PFSK-1 (cell line): ENCODE data around the gene DOCK8.

ENCODE experiments used
- FOXP2 ChIP-seq: optimal IDR thresholded peaks from 2 replicates; pipeline ENCODE3; 2011; ENCODE audit warnings: borderline replicate concordance, control low read depth, inconsistent platforms; ENCODE audit not compliant: insufficient read depth; ENCODE audit errors: extremely low read length, extremely low read depth
- POLR2AphosphoS5 ChIP-seq: IDR thresholded peaks from 2 replicates; pipeline ENCODE4 v1.6.1; 2012; ENCODE audit warnings: low read depth, mild to moderate bottlenecking, control low read depth, low read length, moderate library complexity
- REST ChIP-seq, 2 experiments: IDR thresholded peaks; 2 replicates each; pipeline versions ENCODE4 v1.6.1 to v1.8.0; 2011 to 2012; ENCODE audit warnings: low read depth in 2 of 2, low read length in 2 of 2, control low read depth in 1 of 2, inconsistent platforms in 1 of 2, mild to moderate bottlenecking in 1 of 2, moderate library complexity in 1 of 2; ENCODE audit not compliant: insufficient read depth in 1 of 2
- SIN3A ChIP-seq: IDR thresholded peaks from 2 replicates; pipeline ENCODE4 v1.6.1; 2012; ENCODE audit warnings: mild to moderate bottlenecking, low read length, moderate library complexity, borderline replicate concordance; ENCODE audit not compliant: insufficient read depth
- TAF1 ChIP-seq: IDR thresholded peaks from 2 replicates; pipeline ENCODE4 v1.6.1; 2012; ENCODE audit warnings: low read length, control low read depth, borderline replicate concordance; ENCODE audit not compliant: insufficient read depth

The DOCK8 gene

GRCh38 chr9:269081-269711 lies 54.5 kb downstream of the DOCK8 start:
- no peak for TF ChIP-seq SIN3A
- TF ChIP-seq REST (IDR thresholded peaks at IDR 0.05; ENCODE audit: insufficient read depth in 1 of 2, low read depth in 2 of 2, low read length in 2 of 2): no peak
- no peak for TF ChIP-seq POLR2AphosphoS5
- TF ChIP-seq FOXP2: no peak
- no peak for TF ChIP-seq TAF1

- TF ChIP-seq TAF1 (no peak), FOXP2 (no peak), REST (IDR thresholded peaks at IDR 0.05; ENCODE audit: insufficient read depth in 1 of 2, low read depth in 2 of 2, low read length in 2 of 2) (no peak), SIN3A (no peak), POLR2AphosphoS5 (no peak)
These were observed 56.1 kb downstream of the DOCK8 start for GRCh38 chr9:270657-271237.

- TF ChIP-seq TAF1 (no peak), POLR2AphosphoS5 (no peak), SIN3A (no peak), REST (IDR thresholded peaks at IDR 0.05; ENCODE audit: insufficient read depth in 1 of 2, low read depth in 2 of 2, low read length in 2 of 2) (no peak), FOXP2 (no peak)
These were observed 57.9 kb downstream of the DOCK8 start for GRCh38 chr9:272251-273213.

GRCh38 chr9:274406-274805 lies 59.7 kb downstream of the DOCK8 start:
- TF ChIP-seq POLR2AphosphoS5 (no peak), REST (IDR thresholded peaks at IDR 0.05; ENCODE audit: insufficient read depth in 1 of 2, low read depth in 2 of 2, low read length in 2 of 2) (no peak), TAF1 (no peak), FOXP2 (no peak), SIN3A (no peak)
